Measurements from ENCODE around the gene KIRREL3.

Gene KIRREL3

GRCh38 chr11:126512251-126512650, 488.3 kb downstream of the KIRREL3 start:
- H2AFZ ChIP-seq (ENCODE audit: low read depth), result no peak overlapping the region
- H3K27me3 ChIP-seq (ENCODE audit: insufficient read depth, low read depth), result no peaks in the 10 kb centered on the region
- no peak overlapping the region for H3K9ac ChIP-seq
- H3K27ac ChIP-seq, result no peak overlapping the region
- no peaks in the 10 kb centered on the region for H3K36me3 ChIP-seq (ENCODE audit: insufficient read depth)
- no peaks in the 10 kb centered on the region for H4K20me1 ChIP-seq (ENCODE audit: insufficient read depth)
- H3K4me2 ChIP-seq, result no peak overlapping the region
- no peaks in the 10 kb centered on the region for H3K79me2 ChIP-seq (ENCODE audit: insufficient read depth, low read depth)
- no peaks in the 10 kb centered on the region for H3K4me1 ChIP-seq (ENCODE audit: low read depth, poor library complexity, severe bottlenecking)
- no peak for TF ChIP-seq CTCF (conservative IDR thresholded peaks at IDR 0.05; ENCODE audit: low read depth, low read length)
- no peak overlapping the region for H3K4me3 ChIP-seq (IDR thresholded peaks at IDR 0.05; ENCODE audit: insufficient read depth, low read depth, low read length)

- Histone ChIP-seq H3K27ac (no peak overlapping the region), H3K79me2 (ENCODE audit: insufficient read depth, low read depth) (no peaks in the 10 kb centered on the region), H3K27me3 (ENCODE audit: insufficient read depth, low read depth) (no peaks in the 10 kb centered on the region), H3K9ac (no peak overlapping the region), H2AFZ (ENCODE audit: low read depth) (no peak overlapping the region), H3K4me1 (ENCODE audit: low read depth, poor library complexity, severe bottlenecking) (no peaks in the 10 kb centered on the region), H3K36me3 (ENCODE audit: insufficient read depth) (no peaks in the 10 kb centered on the region), H3K4me3 (IDR thresholded peaks at IDR 0.05; ENCODE audit: insufficient read depth, low read depth, low read length) (no peak overlapping the region), H3K4me2 (no peak overlapping the region), H4K20me1 (ENCODE audit: insufficient read depth) (no peaks in the 10 kb centered on the region)
- no peak for TF ChIP-seq CTCF (conservative IDR thresholded peaks at IDR 0.05; ENCODE audit: low read depth, low read length)
Measured at GRCh38 chr11:126511475-126512115, 489.0 kb downstream of the KIRREL3 start.

- H3K36me3 ChIP-seq (ENCODE audit: insufficient read depth), result no peaks in the 10 kb centered on the region
- H2AFZ ChIP-seq (ENCODE audit: low read depth), result no peak overlapping the region
- no peak for TF ChIP-seq CTCF (conservative IDR thresholded peaks at IDR 0.05; ENCODE audit: low read depth, low read length)
- H3K4me2 ChIP-seq, result no peak overlapping the region
- H4K20me1 ChIP-seq (ENCODE audit: insufficient read depth), result no peaks in the 10 kb centered on the region
- no peaks in the 10 kb centered on the region for H3K79me2 ChIP-seq (ENCODE audit: insufficient read depth, low read depth)
- H3K27me3 ChIP-seq (ENCODE audit: insufficient read depth, low read depth), result no peaks in the 10 kb centered on the region
- H3K4me3 ChIP-seq (IDR thresholded peaks at IDR 0.05; ENCODE audit: insufficient read depth, low read depth, low read length), result no peak overlapping the region
- no peak overlapping the region for H3K27ac ChIP-seq
- H3K9ac ChIP-seq, result no peak overlapping the region
- H3K4me1 ChIP-seq (ENCODE audit: low read depth, poor library complexity, severe bottlenecking), result no peaks in the 10 kb centered on the region
Measured at GRCh38 chr11:126510621-126511370, 489.8 kb downstream of the KIRREL3 start.

GRCh38 chr11:126507646-126508045, 492.9 kb downstream of the KIRREL3 start:
- Histone ChIP-seq H3K9ac (no peak overlapping the region), H3K4me3 (IDR thresholded peaks at IDR 0.05; ENCODE audit: insufficient read depth, low read depth, low read length) (no peak overlapping the region), H3K36me3 (ENCODE audit: insufficient read depth) (no peaks in the 10 kb centered on the region), H3K4me1 (ENCODE audit: low read depth, poor library complexity, severe bottlenecking) (no peaks in the 10 kb centered on the region), H2AFZ (ENCODE audit: low read depth) (no peak overlapping the region), H3K4me2 (no peak overlapping the region), H3K79me2 (ENCODE audit: insufficient read depth, low read depth) (no peaks in the 10 kb centered on the region), H3K27me3 (ENCODE audit: insufficient read depth, low read depth) (no peaks in the 10 kb centered on the region), H3K27ac (no peak overlapping the region), H4K20me1 (ENCODE audit: insufficient read depth) (no peaks in the 10 kb centered on the region)
- TF ChIP-seq CTCF (conservative IDR thresholded peaks at IDR 0.05; ENCODE audit: low read depth, low read length), result no peak
